ENCODE data around the gene CH25H. TPM values are rescaled to one million over a fixed set of nuclear protein-coding genes. Genes with fewer than 3 reads are reported as not detected.

CH25H gene
- polyA plus RNA-seq, 4 donors = 1.4 to 3.5 (median 2.3) TPM; not detected in 1

- DNase-seq (no peak), FAIRE-seq (no peak)
- H3K27me3 ChIP-seq (ENCODE audit: control insufficient read depth in 3 of 3, insufficient read depth in 3 of 3, low read length in 3 of 3) = no peaks in the 10 kb centered on the region
- H3K4me1 ChIP-seq (ENCODE audit: control insufficient read depth in 3 of 3, insufficient read depth in 2 of 3, low read depth in 1 of 3, low read length in 2 of 3) = no peaks in the 10 kb centered on the region
- peak overlapping the region in 2 of 3 donors; percentile 34 to 60 for H3K27ac ChIP-seq (ENCODE audit: low read depth in 1 of 3, low read length in 2 of 3)
- WGBS, 3 donors = 65 to 85% (median 79%) methylated on average over 18 of the region's 18 CpGs
- H3K4me3 ChIP-seq (ENCODE audit: low read depth in 1 of 3, low read length in 3 of 3) = no peak overlapping the region
- H3K36me3 ChIP-seq (ENCODE audit: control insufficient read depth in 3 of 3, insufficient read depth in 2 of 3, low read depth in 1 of 3, low read length in 3 of 3) = peaks cover 4 to 20% (median 17%) of the 10 kb centered on the region in 3 donors
- H3K9me3 ChIP-seq (ENCODE audit: control insufficient read depth in 2 of 2, insufficient read depth in 1 of 2, low read depth in 1 of 2, low read length in 1 of 2) = no peaks in the 10 kb centered on the region
Measured at GRCh38 chr10:89224739-89225443, 17.8 kb upstream of the CH25H start.

- no peak for DNase-seq
- Histone ChIP-seq H3K9me3 (ENCODE audit: control insufficient read depth in 2 of 2, insufficient read depth in 1 of 2, low read depth in 1 of 2, low read length in 1 of 2) (no peaks in the 10 kb centered on the region), H3K27ac (ENCODE audit: low read depth in 1 of 3, low read length in 2 of 3) (no peak overlapping the region), H3K27me3 (ENCODE audit: control insufficient read depth in 3 of 3, insufficient read depth in 3 of 3, low read length in 3 of 3) (no peaks in the 10 kb centered on the region), H3K36me3 (ENCODE audit: control insufficient read depth in 3 of 3, insufficient read depth in 2 of 3, low read depth in 1 of 3, low read length in 3 of 3) (peaks cover 4 to 23% (median 12%) of the 10 kb centered on the region in 3 donors), H3K4me1 (ENCODE audit: control insufficient read depth in 3 of 3, insufficient read depth in 2 of 3, low read depth in 1 of 3, low read length in 2 of 3) (peaks cover 0 to 4% (median 0%) of the 10 kb centered on the region in 3 donors), H3K4me3 (ENCODE audit: low read depth in 1 of 3, low read length in 3 of 3) (no peak overlapping the region)
- FAIRE-seq = no peak
- WGBS, 3 donors = 89 to 90% (median 89%) methylated on average over 2 of the region's 2 CpGs
Measured at GRCh38 chr10:89221919-89222318, 14.8 kb upstream of the CH25H start.

- DNase-seq = no peak
- 83 to 87% (median 83%) methylated on average over 4 of the region's 4 CpGs for WGBS, 3 donors
- H3K27ac ChIP-seq (ENCODE audit: low read depth in 1 of 3, low read length in 2 of 3) = no peak overlapping the region
Measured at GRCh38 chr10:89219513-89220218, 12.5 kb upstream of the CH25H start.

GRCh38 chr10:89217057-89217990, 10.2 kb upstream of the CH25H start:
- Histone ChIP-seq H3K4me3 (ENCODE audit: low read depth in 1 of 3, low read length in 3 of 3) (no peak overlapping the region), H3K4me1 (ENCODE audit: control insufficient read depth in 3 of 3, insufficient read depth in 2 of 3, low read depth in 1 of 3, low read length in 2 of 3) (peaks cover 0 to 4% (median 0%) of the 10 kb centered on the region in 3 donors), H3K27ac (ENCODE audit: low read depth in 1 of 3, low read length in 2 of 3) (peak overlapping the region in 2 of 3 donors; percentile 8 to 54), H3K36me3 (ENCODE audit: control insufficient read depth in 3 of 3, insufficient read depth in 2 of 3, low read depth in 1 of 3, low read length in 3 of 3) (peaks cover 4 to 22% (median 6%) of the 10 kb centered on the region in 3 donors), H3K9me3 (ENCODE audit: control insufficient read depth in 2 of 2, insufficient read depth in 1 of 2, low read depth in 1 of 2, low read length in 1 of 2) (no peaks in the 10 kb centered on the region), H3K27me3 (ENCODE audit: control insufficient read depth in 3 of 3, insufficient read depth in 3 of 3, low read length in 3 of 3) (no peaks in the 10 kb centered on the region)
- FAIRE-seq = peak; percentile 85
- DNase-seq = peak; percentile 64 to 69
- 4 to 11% (median 9%) methylated on average over 6 of the region's 6 CpGs for WGBS, 3 donors

More at GRCh38 chr10:89219513-89220218, 12.5 kb upstream of the CH25H start:
- Histone ChIP-seq H3K4me3 (ENCODE audit: low read depth in 1 of 3, low read length in 3 of 3) (no peak overlapping the region), H3K36me3 (ENCODE audit: control insufficient read depth in 3 of 3, insufficient read depth in 2 of 3, low read depth in 1 of 3, low read length in 3 of 3) (peaks cover 4 to 25% (median 7%) of the 10 kb centered on the region in 3 donors), H3K4me1 (ENCODE audit: control insufficient read depth in 3 of 3, insufficient read depth in 2 of 3, low read depth in 1 of 3, low read length in 2 of 3) (peaks cover 0 to 4% (median 0%) of the 10 kb centered on the region in 3 donors), H3K27me3 (ENCODE audit: control insufficient read depth in 3 of 3, insufficient read depth in 3 of 3, low read length in 3 of 3) (no peaks in the 10 kb centered on the region), H3K9me3 (ENCODE audit: control insufficient read depth in 2 of 2, insufficient read depth in 1 of 2, low read depth in 1 of 2, low read length in 1 of 2) (no peaks in the 10 kb centered on the region)
- no peak for FAIRE-seq

GRCh38 chr10:89216056-89216455, 8.9 kb upstream of the CH25H start:
- WGBS, 3 donors = 97 to 98% (median 97%) methylated on average over 2 of the region's 2 CpGs
- no peak overlapping the region for H3K4me3 ChIP-seq (ENCODE audit: low read depth in 1 of 3, low read length in 3 of 3)
- H3K27me3 ChIP-seq (ENCODE audit: control insufficient read depth in 3 of 3, insufficient read depth in 3 of 3, low read length in 3 of 3) = no peaks in the 10 kb centered on the region
- H3K27ac ChIP-seq (ENCODE audit: low read depth in 1 of 3, low read length in 2 of 3) = no peak overlapping the region
- no peaks in the 10 kb centered on the region for H3K9me3 ChIP-seq (ENCODE audit: control insufficient read depth in 2 of 2, insufficient read depth in 1 of 2, low read depth in 1 of 2, low read length in 1 of 2)
- DNase-seq (no peak), FAIRE-seq (no peak)
- peaks cover 2 to 22% (median 4%) of the 10 kb centered on the region in 3 donors for H3K36me3 ChIP-seq (ENCODE audit: control insufficient read depth in 3 of 3, insufficient read depth in 2 of 3, low read depth in 1 of 3, low read length in 3 of 3)
- H3K4me1 ChIP-seq (ENCODE audit: control insufficient read depth in 3 of 3, insufficient read depth in 2 of 3, low read depth in 1 of 3, low read length in 2 of 3) = peaks cover 0 to 4% (median 0%) of the 10 kb centered on the region in 3 donors

- Histone ChIP-seq H3K4me1 (ENCODE audit: control insufficient read depth in 3 of 3, insufficient read depth in 2 of 3, low read depth in 1 of 3, low read length in 2 of 3) (peaks cover 0 to 4% (median 0%) of the 10 kb centered on the region in 3 donors), H3K36me3 (ENCODE audit: control insufficient read depth in 3 of 3, insufficient read depth in 2 of 3, low read depth in 1 of 3, low read length in 3 of 3) (peaks cover 0 to 20% (median 2%) of the 10 kb centered on the region in 3 donors), H3K27ac (ENCODE audit: low read depth in 1 of 3, low read length in 2 of 3) (no peak overlapping the region), H3K4me3 (ENCODE audit: low read depth in 1 of 3, low read length in 3 of 3) (no peak overlapping the region), H3K27me3 (ENCODE audit: control insufficient read depth in 3 of 3, insufficient read depth in 3 of 3, low read length in 3 of 3) (peaks cover 0 to 2% (median 0%) of the 10 kb centered on the region in 3 donors), H3K9me3 (ENCODE audit: control insufficient read depth in 2 of 2, insufficient read depth in 1 of 2, low read depth in 1 of 2, low read length in 1 of 2) (no peaks in the 10 kb centered on the region)
- WGBS, 3 donors = 72 to 87% (median 87%) methylated on average over 1 of the region's 1 CpG
- DNase-seq (no peak), FAIRE-seq (no peak)
Measured at GRCh38 chr10:89215511-89215910, 8.4 kb upstream of the CH25H start.

- WGBS, 3 donors = 92 to 95% (median 93%) methylated on average over 8 of the region's 8 CpGs
- DNase-seq = no peak
Measured at GRCh38 chr10:89214566-89215165, 7.5 kb upstream of the CH25H start.

More at GRCh38 chr10:89214566-89215165, 7.5 kb upstream of the CH25H start:
- H3K4me3 ChIP-seq (ENCODE audit: low read depth in 1 of 3, low read length in 3 of 3) = no peak overlapping the region
- peaks cover 0 to 4% (median 0%) of the 10 kb centered on the region in 3 donors for H3K4me1 ChIP-seq (ENCODE audit: control insufficient read depth in 3 of 3, insufficient read depth in 2 of 3, low read depth in 1 of 3, low read length in 2 of 3)
- no peak for FAIRE-seq
- no peaks in the 10 kb centered on the region for H3K9me3 ChIP-seq (ENCODE audit: control insufficient read depth in 2 of 2, insufficient read depth in 1 of 2, low read depth in 1 of 2, low read length in 1 of 2)
- peaks cover 0 to 7% (median 0%) of the 10 kb centered on the region in 3 donors for H3K27me3 ChIP-seq (ENCODE audit: control insufficient read depth in 3 of 3, insufficient read depth in 3 of 3, low read length in 3 of 3)
- H3K36me3 ChIP-seq (ENCODE audit: control insufficient read depth in 3 of 3, insufficient read depth in 2 of 3, low read depth in 1 of 3, low read length in 3 of 3) = peaks cover 0 to 14% (median 0%) of the 10 kb centered on the region in 3 donors
- H3K27ac ChIP-seq (ENCODE audit: low read depth in 1 of 3, low read length in 2 of 3) = no peak overlapping the region
